DLD1 (cell line): ENCODE data around the gene ASB6.
"Not testable (repeated sequence)": the region's sequence is repeated elsewhere in the genome, so short reads cannot be mapped to it uniquely, and the experiment has no call there.

Experiments
- in situ Hi-C: cut with HindIII; loops from 2 replicates; pipeline ENCODE4 v1.10.0; 2017; ENCODE audit warnings: low sequenced_read_pairs

Gene ASB6

DNA sequence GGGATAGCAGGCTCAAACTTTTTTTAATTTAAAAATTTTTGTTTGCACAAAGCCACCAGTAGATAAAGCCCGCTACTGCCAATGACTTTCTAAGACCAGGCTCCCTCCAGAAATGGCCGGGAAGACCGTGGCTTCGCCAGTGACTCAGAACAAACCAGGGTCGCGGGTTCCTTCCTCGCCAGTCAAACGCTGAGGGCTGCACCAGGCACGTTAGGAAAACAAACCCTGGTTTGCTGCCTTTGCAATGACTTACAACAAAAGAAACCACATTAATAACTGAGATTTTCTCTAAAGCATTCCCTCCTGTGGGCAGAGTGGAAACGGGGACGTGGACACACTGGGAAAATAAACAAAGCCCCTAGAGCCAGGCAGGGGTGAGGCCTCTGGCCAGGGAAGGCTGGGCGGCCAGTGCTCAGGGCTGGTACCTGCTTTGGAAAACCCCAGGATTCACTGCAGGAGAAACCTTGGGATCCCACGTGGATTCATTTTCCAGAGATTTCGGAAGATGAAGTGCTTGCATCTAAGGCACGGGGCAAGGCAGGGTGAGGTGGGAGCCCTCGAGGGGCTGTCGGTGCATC lies 27.3 kb upstream of the ASB6 start:
- in situ Hi-C loops = no loop called here

DNA sequence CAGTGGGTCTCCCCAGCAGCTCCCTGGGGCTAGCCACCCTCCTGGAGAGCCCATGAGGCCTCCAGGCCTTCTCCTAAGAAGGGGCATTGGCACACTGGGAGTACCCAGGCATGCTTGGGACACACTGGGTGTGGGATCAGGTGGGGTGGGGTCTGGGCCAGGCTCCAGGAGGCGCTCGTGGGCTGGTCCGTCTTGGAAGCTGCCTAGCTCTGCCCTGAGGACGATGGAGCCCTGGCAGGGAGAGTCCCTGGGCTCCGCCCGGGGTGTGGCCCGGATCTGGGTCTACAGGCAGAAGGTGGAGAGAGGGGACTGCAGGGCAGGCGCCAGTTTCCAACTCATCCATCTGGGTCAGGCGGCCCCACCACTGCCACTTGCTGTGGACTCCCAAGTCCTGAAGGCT lies 25.9 kb upstream of the ASB6 start:
- in situ Hi-C loops = no loop called here

DNA sequence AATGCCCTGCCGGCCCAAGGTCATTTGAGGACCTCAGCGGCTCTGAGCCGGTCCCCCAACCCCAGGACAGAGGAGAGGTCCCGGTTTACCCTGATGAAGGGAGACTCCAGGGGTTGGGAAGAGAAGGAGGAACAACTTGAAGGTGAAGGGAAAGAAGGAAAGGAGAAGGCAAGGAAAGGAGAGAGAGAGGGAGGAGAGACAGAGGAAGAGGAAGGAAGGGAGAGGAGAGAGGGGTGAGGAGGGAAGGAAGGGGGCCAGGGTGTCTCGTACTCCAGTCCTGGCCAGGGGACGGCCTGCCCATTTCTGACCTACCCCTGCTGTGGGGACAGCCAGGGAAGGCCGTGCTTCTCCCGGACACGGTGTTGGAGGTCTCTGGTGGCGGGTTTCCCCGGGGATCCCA lies 25.4 kb upstream of the ASB6 start:
- in situ Hi-C loops = no loop called here

DNA sequence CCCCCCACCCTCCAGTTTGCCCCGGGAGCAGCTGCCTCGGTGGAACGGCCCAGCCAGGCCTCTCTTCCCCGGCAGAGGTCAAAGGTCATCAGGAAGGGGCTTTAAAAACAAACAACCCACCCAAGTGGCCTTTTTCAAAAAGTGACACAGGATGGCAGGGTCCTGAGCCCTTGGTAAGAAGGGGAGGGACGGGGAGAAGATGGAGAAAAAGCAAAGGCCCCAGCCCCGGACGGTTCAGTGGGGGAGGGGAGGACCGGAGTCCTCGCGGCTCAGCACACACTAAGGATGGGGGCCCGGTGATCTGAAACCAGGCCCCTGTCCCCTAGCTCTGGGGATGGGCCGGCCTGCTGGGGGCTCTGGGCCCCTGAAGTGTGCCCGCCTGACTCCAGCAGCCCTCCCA lies 24.6 kb upstream of the ASB6 start:
- in situ Hi-C loops = no loop called here

DNA sequence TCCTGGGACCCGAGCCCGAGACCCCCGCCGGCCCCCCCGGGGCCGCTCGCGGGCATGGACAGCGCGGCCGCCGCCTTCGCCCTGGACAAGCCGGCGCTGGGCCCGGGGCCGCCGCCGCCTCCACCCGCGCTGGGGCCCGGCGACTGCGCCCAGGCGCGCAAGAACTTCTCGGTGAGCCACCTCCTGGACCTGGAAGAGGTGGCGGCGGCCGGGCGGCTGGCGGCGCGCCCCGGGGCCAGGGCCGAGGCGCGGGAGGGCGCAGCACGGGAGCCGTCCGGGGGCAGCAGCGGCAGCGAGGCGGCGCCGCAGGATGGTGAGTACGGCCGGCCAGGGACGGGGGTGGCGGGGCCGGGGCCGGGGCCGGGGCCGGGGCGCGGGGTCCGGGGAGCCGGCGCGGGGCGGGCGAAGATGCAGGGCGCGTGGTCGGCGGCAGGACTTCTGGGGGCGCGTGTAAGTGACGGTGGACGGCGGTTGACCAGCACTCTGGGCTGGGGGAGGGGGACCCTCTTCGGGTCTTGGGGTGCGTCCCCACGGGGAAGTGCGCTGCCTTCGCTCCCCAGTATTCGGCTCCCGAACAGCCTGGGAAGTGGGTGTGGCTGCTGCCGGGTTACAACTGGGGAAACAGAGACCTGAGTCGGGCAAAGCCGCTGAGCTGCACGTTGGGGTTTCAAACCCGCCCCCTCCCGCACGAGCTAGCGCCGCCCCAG lies 24.0 kb upstream of the ASB6 start:
- in situ Hi-C loops = no loop called here

DNA sequence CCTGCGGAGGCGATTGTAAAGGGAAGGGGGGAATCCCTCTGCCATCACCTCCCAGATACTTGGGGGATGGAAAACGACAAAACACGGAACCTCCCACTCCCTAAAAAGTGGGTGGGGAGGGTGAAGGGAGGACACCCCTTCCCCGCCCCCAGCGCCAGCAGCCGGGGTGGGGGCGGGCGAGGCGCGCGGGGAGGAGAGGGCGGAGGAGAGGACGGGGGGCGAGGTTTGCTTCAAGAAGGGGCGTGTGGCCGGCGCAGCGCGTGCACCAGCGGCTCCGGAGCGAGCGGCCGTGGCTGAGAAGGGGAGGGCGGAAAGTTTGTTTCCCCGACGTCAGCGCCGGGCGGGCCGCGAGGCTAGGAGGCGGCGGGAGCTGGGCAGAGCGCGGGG lies 23.4 kb upstream of the ASB6 start, which contains the start of gene PRRX2:
Gene PRRX2, plus strand, starts transcription at position 259 of the 387 bp plus-strand sequence. CDS start 221 bp downstream, outside the sequence.
- in situ Hi-C loops = no loop called here

DNA sequence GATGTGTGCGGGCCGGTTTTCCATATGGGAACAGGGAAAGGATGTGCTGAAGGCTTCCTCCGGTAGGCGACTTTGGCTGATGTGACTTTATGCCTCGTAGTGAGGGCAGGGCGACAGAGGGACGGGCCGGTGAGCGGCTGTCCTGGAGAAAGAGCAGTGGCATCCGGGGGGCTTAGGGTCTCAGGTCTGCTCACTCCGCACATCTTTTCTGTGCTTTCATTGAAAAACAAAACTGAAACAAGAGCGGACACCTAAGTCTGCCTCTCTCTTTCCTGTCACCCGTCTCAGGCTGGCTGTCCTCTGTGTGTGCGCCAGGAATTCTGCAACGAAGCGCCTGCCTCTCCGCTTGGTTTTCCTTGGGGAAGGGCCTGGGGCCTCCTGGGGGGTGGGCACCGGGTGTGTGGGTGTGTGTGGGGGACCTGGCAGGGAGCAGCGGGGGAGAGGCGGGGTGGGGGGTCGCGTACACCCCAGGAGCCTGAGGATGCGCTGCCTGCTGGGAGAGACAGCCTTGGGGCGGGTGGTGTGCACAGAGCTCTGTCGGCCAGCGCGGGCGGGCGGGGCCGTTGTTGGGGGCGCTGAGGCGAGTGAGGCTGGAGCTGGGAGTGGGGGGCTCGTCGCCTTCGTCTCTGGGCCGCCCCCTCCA lies 22.9 kb upstream of the ASB6 start:
- in situ Hi-C loops = no loop called here

DNA sequence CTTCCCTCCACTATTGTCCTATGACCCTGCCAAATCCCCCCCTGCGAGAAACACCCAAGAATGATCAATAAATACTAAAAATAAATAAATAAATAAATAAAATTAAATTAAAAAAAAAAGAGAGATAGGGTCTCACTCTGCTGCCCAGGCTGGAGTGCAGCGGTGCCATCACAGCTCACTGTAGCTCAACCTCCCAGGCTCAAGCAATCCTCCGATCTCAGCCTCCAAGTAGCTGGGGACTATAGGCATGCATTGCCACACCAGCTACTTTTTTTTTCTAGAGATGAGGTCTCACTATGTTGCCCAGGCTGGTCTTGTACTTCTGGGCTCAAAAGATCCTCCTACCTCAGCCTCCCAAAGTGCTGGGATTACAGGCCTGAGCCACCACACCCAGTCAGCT lies 20.3 kb upstream of the ASB6 start:
- in situ Hi-C loops = not testable (repeated sequence)

DNA sequence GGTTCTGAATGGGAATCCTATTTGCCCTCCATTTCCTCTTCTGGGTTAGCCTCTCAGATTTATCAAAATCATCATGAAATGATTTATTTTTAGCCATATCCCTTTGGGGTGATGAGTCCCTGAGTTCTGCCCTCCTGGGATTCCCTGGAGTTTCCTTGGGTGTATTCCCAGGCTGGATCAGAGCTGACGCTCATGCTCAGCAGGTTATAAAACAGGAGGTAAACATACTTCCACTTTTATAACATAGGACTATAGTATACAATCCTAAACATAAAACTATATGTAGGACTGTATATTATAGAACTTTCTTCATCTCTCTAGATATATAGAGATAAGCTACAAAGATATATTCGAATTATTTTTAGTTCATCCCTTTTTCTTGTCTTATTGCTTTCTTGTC lies 19.1 kb upstream of the ASB6 start:
- in situ Hi-C loops = no loop called here

DNA sequence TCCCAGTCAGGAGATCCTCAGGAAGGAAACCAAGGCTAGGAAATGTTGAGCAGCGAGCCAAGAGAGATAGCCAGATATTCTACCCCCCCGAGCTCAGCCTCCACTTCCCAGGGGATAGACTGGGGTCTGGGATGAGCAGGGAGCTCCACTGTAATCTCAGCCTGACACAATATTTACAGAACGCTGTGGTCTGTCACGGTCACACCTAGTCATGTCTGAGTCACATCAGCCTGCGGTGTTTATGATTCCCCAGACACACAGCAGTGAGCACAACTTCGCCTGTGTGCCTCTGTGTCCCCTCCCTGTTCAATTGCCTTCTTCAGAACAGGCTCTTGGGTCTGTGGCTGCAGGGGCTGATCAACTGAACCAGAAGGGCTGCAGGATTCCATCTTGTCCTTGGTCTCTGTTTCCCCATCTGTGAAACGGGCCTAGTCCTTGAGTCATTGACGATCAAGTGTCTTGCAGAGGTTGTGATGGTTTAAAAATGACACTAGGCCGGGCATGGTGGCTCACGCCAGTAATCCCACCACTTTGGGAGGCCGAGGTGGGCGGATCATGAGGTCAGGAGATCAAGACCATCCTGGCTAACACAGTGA lies 14.9 kb upstream of the ASB6 start:
- in situ Hi-C loops = no loop called here

DNA sequence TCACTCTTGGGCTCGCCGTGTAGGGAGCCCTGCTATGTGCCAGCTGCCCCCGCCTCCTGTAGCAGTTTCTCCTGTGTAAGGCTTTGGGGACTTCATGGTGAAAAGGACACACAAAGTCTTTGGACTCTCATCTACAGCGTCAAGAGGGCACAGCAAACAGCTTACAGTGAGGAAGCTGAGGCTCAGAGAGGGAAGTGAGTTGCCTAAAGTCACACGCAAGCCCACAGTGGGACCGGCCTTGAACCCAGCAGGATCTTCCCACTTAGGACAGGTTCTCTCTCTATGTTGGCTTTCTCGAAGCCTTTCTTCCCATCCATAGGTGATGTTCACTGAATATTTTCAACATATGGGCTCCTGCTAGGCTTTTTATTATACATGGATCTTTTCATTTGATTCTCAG lies 13.7 kb upstream of the ASB6 start:
- in situ Hi-C loops = no loop called here

DNA sequence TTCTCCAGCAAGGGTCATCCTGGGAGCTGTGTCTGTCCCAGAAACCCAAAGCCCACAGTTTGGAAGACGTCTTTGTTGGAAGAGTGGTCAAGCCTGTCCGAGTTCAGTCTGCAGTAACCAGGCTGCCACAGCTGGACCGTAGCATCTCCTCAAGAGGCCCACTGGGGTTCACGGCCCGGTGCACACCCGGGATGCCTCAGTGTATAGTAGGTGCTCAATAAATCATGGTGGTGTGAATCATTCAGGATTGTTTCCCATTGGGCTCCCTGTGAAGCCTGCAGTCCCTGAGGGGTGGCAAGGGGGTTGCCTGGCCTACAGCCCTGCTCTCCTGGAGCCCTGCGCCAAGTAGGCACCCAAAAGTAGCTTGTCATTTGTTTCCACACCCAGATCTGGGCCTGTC lies 13.2 kb upstream of the ASB6 start:
- in situ Hi-C loops = no loop called here

DNA sequence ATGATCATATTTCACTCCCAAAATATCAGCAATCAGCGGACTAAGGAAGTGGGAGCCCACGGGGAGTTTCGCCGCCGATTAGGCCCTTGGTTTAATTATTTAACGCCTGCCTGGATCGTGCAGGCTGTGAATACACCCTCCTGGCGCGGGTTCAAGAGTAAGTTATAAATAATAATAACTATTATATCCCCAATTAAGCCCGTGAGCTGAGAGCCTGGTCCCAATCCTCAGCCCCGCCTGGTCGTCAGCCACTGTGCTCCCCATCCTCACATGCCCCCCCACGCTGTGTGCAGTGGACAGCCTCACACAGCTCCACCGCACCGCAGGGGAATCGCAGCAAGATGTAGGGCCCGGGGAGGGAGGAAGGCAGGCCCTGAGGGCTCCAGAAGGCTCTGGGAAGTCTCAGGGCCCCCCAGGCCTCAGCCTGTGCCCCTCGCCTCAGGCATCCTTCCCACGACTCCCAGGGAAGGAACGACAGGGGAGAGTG lies 12.6 kb upstream of the ASB6 start:
- in situ Hi-C loops = no loop called here

DNA sequence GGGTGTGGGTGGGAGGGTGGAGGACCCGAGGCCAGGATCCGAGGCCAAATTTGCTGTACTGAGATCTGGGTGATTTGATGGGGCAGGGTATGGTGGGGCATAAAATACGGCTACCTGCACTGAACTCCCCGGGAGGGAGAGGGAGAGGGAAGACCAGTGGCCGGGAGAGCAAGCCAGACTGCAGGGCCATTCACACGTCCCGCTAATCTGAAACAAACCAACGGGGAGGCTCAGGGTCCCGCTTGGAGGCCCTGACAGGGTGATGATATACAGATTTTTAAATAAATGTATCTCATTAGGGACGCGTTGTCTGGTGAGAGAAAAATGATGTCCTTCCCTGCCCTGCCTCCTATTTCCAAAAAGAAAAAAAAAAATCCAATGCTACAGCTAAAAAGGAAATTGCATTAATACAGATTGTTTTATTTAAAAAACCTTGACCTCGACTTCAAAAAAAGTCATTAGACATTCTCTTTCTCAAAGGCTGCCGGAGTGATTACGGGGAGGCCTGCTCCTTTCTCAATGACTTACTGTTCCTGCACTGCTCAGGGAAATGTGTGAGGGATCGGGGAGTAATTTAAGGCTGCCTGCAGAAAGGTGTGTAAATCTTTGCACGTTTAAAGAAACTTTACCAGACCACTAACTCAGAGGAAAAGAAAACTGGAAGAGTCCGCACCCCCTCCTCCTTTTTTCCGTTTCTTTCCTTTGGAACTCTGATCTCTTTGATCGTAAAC lies 12.0 kb upstream of the ASB6 start:
- in situ Hi-C loops = no loop called here

DNA sequence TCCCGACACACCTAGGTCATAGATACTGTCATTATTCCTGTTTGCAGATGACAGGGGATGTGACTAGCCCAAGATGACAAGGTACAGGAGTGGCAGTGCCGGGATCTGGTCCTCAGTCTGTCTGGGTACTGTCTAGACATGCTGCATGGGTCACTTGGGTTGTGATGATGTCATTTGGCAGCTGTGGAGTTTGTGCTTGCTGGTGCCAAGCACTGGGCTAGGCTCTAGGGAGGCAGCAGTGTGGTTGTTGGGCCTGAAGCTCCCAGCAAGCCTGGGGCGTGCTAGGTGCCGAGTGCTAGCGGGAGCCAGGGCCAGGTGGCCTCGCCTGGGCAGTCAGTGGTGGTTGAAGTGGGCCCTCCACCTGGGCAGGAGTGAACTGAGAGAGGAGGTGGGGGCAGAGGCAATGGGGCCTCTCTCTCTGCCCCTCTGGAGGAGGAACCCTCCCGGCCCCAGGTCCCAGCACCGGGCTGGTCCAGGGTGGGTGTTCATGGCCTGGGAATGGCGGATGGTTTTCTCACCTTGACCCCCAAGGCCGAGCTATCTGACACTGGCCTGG lies 8.8 kb upstream of the ASB6 start:
- in situ Hi-C loops = no loop called here

DNA sequence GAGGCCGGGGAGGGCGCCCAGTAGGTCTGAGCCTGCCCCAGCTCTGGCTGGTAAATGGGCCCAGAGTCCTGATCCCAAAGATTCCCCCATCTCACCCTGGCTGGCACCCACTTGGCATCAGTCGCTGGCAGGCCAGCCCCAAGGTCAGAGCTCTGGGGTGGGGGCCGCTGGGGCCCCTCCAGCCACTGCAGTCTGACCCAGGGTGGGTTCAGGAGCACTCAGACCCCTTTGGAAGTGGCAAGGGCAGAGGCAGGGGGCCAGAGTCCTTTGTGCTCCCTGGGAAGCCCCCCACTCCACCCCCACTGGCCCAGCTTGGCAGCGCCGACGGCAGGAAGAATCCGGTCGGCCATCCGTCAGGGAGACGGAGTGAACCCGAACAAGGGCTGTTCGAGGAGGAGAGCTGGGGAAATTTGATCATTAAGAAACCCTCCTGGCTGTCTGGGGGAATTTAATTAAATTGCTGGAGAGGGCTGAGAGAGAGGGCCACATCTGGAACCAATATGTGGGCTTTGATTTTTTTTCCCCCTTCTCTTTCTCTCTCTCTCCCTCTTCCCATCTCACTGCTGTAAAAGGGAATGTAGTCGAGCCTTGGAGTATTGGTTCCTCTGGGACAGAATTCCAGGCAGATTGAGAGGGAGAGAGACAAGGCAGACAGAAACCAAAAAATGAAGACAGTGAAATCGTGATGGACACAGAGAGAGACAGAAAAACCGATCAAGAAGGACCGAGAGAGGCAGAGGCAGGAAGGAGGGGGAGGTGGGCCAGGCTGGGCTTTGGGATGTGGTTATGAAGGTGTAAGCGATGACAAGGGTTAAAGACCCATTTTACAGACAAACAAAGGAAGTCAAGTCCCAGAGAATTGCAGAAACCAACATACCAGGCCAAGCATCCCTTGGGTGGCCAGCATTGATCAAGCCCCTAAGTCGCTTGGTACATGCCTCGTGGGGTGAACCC lies 8.1 kb upstream of the ASB6 start:
- in situ Hi-C loops = no loop called here

DNA sequence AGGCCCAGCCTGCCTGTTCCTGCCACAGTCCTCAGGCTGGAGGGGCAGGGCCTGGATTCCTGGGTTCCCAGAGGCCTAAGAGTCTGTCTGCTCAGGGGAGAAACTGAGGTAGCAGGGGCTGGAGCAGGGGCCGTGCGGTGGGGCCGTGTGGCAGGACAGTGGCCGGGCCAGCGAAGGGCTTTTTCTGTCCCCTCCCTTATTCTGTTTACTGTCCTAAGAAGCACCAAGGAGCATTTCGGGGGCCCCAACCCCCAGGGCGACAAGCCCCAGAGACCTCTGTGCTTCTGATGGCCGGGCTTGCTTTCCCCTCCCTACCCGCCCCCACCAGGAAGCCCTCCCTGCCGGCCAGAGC lies 6.8 kb upstream of the ASB6 start:
- in situ Hi-C loops = no loop called here

DNA sequence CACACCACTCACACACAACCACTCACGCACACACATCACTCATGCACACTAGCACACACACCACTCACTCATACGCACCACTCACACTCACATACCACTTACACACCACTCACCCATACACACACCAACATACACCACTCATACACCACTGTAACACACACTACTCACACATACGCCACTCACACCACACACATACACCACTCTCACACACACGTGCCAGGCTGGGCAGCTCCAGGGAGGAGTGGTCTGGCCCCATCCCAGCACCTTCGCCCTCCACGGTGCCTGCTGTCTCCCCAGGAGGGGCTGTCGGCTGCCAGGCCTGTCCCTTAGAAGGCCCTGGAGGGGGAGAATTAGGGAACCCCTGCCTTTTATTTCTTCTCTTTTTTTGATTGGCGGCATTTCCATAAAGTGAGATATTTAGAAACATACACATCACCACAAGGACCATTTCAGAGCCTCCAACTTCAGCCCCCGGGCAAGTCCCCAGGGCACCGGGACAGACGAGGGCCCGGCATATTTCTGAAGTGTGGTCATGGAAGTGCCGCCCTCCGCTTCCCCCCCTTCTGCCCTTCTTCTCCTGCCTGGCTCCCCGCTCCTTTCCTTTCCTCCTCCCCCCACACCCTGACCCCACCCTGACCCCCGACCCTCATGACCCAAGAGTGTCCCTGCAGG lies 6.3 kb upstream of the ASB6 start:
- in situ Hi-C loops = no loop called here

DNA sequence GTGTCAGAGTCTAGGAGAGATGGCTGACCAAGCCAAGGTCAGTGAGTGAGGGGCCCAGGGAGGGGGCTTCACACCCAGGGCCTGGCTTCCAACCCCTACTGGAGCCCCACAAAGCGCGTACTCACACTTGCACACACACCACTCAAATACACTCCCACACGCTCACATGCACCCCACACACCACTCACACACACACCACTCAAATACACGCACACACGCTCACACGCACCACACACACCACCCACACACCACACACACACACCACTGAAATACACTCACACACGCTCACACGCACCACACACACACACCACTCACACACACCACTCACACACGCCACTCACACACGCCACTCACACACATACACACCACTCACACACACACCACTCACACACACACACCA lies 5.7 kb upstream of the ASB6 start:
- in situ Hi-C loops = no loop called here
